CD14-positive monocyte (primary cell): ENCODE results near the gene TCL1A. TPM values are rescaled to one million over a fixed set of nuclear protein-coding genes. Genes with fewer than 3 reads are reported as not detected.

ENCODE experiments used
- DNase-seq, 3 donors: peaks; one replicate each; pipeline ENCODE4 v3.0.0-alpha.2; 2011 to 2022
- H2AFZ ChIP-seq: 2 replicates; pipeline ENCODE4 v1.6.0; 2012; ENCODE audit warnings: mild to moderate bottlenecking, low read depth, low read length, inconsistent platforms; ENCODE audit not compliant: insufficient read depth, poor library complexity, severe bottlenecking
- H3K27ac ChIP-seq, 2 donors: 1 replicate in 1 of 2; 2 replicates in 1 of 2; pipeline ENCODE4 v1.5.1; 2012 to 2013; ENCODE audit warnings: low read length in 2 of 2, control low read depth in 1 of 2, inconsistent platforms in 1 of 2, low read depth in 1 of 2, mild to moderate bottlenecking in 1 of 2
- H3K27me3 ChIP-seq, 2 donors: one replicate each; pipeline versions ENCODE4 v1.6.0 to v1.6.1; 2011 to 2013; ENCODE audit warnings: low read length in 2 of 2; ENCODE audit not compliant: control insufficient read depth in 2 of 2, insufficient read depth in 2 of 2
- H3K36me3 ChIP-seq, 2 donors: replicated peaks in 1 of 2; 1 replicate in 1 of 2; 2 replicates in 1 of 2; pipeline versions ENCODE4 v1.5.1 to v1.6.1; 2012 to 2013; ENCODE audit warnings: low read length in 2 of 2, control low read depth in 1 of 2, inconsistent platforms in 1 of 2, mild to moderate bottlenecking in 1 of 2; ENCODE audit not compliant: insufficient read depth in 2 of 2, control insufficient read depth in 1 of 2
- H3K4me1 ChIP-seq, 2 donors: 1 replicate in 1 of 2; 2 replicates in 1 of 2; pipeline versions ENCODE4 v1.5.1 to v1.6.1; 2012 to 2013; ENCODE audit warnings: low read length in 2 of 2, control low read depth in 1 of 2, inconsistent platforms in 1 of 2, mild to moderate bottlenecking in 1 of 2, moderate library complexity in 1 of 2; ENCODE audit not compliant: insufficient read depth in 2 of 2, control insufficient read depth in 1 of 2
- H3K4me2 ChIP-seq: replicated peaks from 2 replicates; pipeline ENCODE3; 2012; ENCODE audit warnings: low read length, moderate library complexity, mild to moderate bottlenecking; ENCODE audit not compliant: poor library complexity, severe bottlenecking; ENCODE audit errors: extremely low read depth
- H3K4me3 ChIP-seq, 3 experiments: fragments of 200-600 bp in 1 of 3; sonication (generic) in 1 of 3; replicated peaks in 1 of 3; 1 replicate in 2 of 3; 2 replicates in 1 of 3; pipeline ENCODE4 v1.5.1; 2011 to 2013; ENCODE audit warnings: low read length in 3 of 3, mild to moderate bottlenecking in 3 of 3, control low read depth in 2 of 3, low read depth in 2 of 3, inconsistent platforms in 1 of 3, moderate library complexity in 1 of 3
- H3K79me2 ChIP-seq: 2 replicates; pipeline ENCODE4 v1.6.0; 2012; ENCODE audit warnings: mild to moderate bottlenecking, control low read depth, inconsistent platforms, low read length, moderate library complexity; ENCODE audit not compliant: insufficient read depth
- H3K9ac ChIP-seq: 2 replicates; pipeline ENCODE4 v1.6.0; 2017; ENCODE audit warnings: low read length, mild to moderate bottlenecking; ENCODE audit not compliant: insufficient read depth, poor library complexity, severe bottlenecking
- H3K9me3 ChIP-seq, 2 donors: replicated peaks in 1 of 2; 1 replicate in 1 of 2; 2 replicates in 1 of 2; pipeline versions ENCODE4 v1.5.1 to v1.6.1; 2012 to 2013; ENCODE audit warnings: low read length in 2 of 2, control low read depth in 1 of 2; ENCODE audit not compliant: control insufficient read depth in 1 of 2, insufficient read depth in 1 of 2
- H4K20me1 ChIP-seq: 2 replicates; pipeline ENCODE4 v1.6.0; 2012; ENCODE audit warnings: mild to moderate bottlenecking, low read length, control low read depth, moderate library complexity; ENCODE audit not compliant: insufficient read depth
- H3K27ac Mint-ChIP-seq, 7 donors: one replicate each; pipeline ENCODE4 v1.8.0; 2020; ENCODE audit warnings: mild to moderate bottlenecking in 7 of 7, mixed read lengths in 7 of 7, moderate library complexity in 6 of 7, inconsistent platforms in 2 of 7
- H3K27me3 Mint-ChIP-seq, 3 donors: one replicate each; pipeline ENCODE4 v1.8.0; 2021 to 2022; ENCODE audit warnings: low read depth in 3 of 3, mild to moderate bottlenecking in 3 of 3, mixed read lengths in 3 of 3, moderate library complexity in 3 of 3, inconsistent platforms in 1 of 3
- H3K36me3 Mint-ChIP-seq, 2 donors: one replicate each; pipeline ENCODE4 v1.8.0; 2020; ENCODE audit warnings: mixed read lengths in 2 of 2, inconsistent platforms in 1 of 2, mild to moderate bottlenecking in 1 of 2
- H3K4me1 Mint-ChIP-seq: one replicate; pipeline ENCODE4 v1.8.0; 2020; ENCODE audit warnings: mild to moderate bottlenecking, mixed read lengths
- H3K4me3 Mint-ChIP-seq, 2 donors: one replicate each; pipeline ENCODE4 v1.8.0; 2020; ENCODE audit warnings: mild to moderate bottlenecking in 2 of 2, mixed read lengths in 2 of 2, moderate library complexity in 1 of 2
- H3K9me3 Mint-ChIP-seq, 7 donors: one replicate each; pipeline ENCODE4 v1.8.0; 2020 to 2022; ENCODE audit warnings: mixed read lengths in 7 of 7, mild to moderate bottlenecking in 6 of 7, moderate library complexity in 6 of 7, inconsistent platforms in 2 of 7
- WGBS: methylation state at CpG from one replicate; pipeline ENCODE4 v1.1.5; 2013; ENCODE audit warnings: missing lambda C conversion rate; ENCODE audit not compliant: insufficient coverage; 5-methylcytosine and 5-hydroxymethylcytosine counted together
- intact Hi-C, 2 donors: fragments of 100-400 bp; cut with micrococcal nuclease; formaldehyde crosslinking; loops; one replicate each; pipeline versions ENCODE4 v1.15.0 to v1.15.1; 2023
- polyA plus RNA-seq, 3 donors: library from polyadenylated mRNA; depleted of rRNA in 1 of 3; unstranded in 2 of 3; stranded (reverse) in 1 of 3; fragments of 300-500 nt in 2 of 3; fragments of >200 nt in 1 of 3; fragmentation: Illumina TruSeq in 2 of 3; gene quantifications; 1 replicate in 2 of 3; 2 replicates in 1 of 3; pipeline ENCODE4 v1.2.3, GENCODE V29; 2012 to 2021
- TF ChIP-seq, protein P1 (sequence below): fragments of 200-600 bp; IDR thresholded peaks from one replicate; pipeline ENCODE4 v1.8.0; 2022; ENCODE audit warnings: antibody characterized with exemption, mild to moderate bottlenecking

Gene TCL1A
- polyA plus RNA-seq, 3 donors, result 1.0 to 1.3 (median 1.1) TPM

DNA sequence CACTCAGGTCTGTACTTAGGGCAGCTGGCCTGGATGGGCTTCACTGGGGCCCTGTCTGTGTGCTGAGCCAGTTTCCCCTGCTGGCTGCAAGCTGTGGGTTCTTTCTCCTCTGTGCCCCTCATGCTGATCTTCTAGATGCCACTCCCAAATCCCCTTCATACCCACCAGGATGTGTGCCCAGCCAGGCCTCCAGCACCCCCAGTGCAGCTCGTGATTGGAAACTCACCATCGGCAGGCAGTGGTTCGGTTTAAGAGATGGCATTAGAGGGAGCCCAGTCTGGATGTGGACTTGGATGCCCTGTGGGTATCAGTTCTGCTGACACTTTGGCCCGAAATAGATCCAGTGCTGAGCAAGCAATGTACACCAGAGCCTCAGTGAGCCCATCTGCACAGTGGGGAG is 21.8 kb downstream of the TCL1A start:
- no peaks in the 10 kb centered on the region for H3K4me1 Mint-ChIP-seq
- intact Hi-C loops, result no loop called here
- WGBS, result 88% methylated on average over 3 of the region's 4 CpGs
- no peaks in the 10 kb centered on the region for H3K36me3 ChIP-seq
- H3K4me1 ChIP-seq, result no peaks in the 10 kb centered on the region
- no peak overlapping the region for H3K4me3 Mint-ChIP-seq
- H3K4me2 ChIP-seq, result no peak overlapping the region
- peaks cover 9 to 15% (median 12%) of the 10 kb centered on the region in 3 donors for H3K27me3 Mint-ChIP-seq
- no peak overlapping the region for H2AFZ ChIP-seq
- no peak overlapping the region for H3K9ac ChIP-seq
- H3K79me2 ChIP-seq, result no peaks in the 10 kb centered on the region
- no peaks in the 10 kb centered on the region for H3K9me3 ChIP-seq
- no peaks in the 10 kb centered on the region for H3K27me3 ChIP-seq
- DNase-seq, result no peak
- H3K27ac Mint-ChIP-seq, result no peak overlapping the region
- no peaks in the 10 kb centered on the region for H3K9me3 Mint-ChIP-seq
- H3K36me3 Mint-ChIP-seq, result no peaks in the 10 kb centered on the region
- no peaks in the 10 kb centered on the region for H4K20me1 ChIP-seq
- no peak overlapping the region for H3K27ac ChIP-seq
- TF ChIP-seq, protein P1, sequence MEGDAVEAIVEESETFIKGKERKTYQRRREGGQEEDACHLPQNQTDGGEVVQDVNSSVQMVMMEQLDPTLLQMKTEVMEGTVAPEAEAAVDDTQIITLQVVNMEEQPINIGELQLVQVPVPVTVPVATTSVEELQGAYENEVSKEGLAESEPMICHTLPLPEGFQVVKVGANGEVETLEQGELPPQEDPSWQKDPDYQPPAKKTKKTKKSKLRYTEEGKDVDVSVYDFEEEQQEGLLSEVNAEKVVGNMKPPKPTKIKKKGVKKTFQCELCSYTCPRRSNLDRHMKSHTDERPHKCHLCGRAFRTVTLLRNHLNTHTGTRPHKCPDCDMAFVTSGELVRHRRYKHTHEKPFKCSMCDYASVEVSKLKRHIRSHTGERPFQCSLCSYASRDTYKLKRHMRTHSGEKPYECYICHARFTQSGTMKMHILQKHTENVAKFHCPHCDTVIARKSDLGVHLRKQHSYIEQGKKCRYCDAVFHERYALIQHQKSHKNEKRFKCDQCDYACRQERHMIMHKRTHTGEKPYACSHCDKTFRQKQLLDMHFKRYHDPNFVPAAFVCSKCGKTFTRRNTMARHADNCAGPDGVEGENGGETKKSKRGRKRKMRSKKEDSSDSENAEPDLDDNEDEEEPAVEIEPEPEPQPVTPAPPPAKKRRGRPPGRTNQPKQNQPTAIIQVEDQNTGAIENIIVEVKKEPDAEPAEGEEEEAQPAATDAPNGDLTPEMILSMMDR, result no peak
- H3K4me3 ChIP-seq, result no peak overlapping the region

DNA sequence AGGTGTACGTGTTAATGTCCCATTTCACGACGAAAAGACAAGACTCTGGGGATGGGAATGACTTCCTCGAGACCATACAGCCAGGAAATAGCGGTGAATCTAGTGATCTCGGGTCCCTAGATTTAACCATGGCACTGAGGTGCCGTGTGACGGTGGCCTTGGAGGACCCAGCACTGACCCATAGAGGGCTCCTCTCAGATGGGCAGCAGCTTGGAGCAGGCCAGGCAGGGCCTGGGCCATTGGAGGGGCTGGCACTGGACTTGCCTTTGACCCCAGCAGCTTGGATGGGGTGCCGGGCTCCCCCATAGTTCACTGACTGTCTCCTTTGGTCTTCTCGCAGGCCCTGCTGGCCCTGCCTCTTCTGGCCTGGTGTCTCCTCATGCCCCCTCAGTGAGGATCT is 22.3 kb downstream of the TCL1A start:
- no peaks in the 10 kb centered on the region for H3K9me3 ChIP-seq
- no peak overlapping the region for H3K27ac Mint-ChIP-seq
- H3K4me1 ChIP-seq, result no peaks in the 10 kb centered on the region
- H2AFZ ChIP-seq, result no peak overlapping the region
- TF ChIP-seq, protein P1, result no peak
- no peak overlapping the region for H3K27ac ChIP-seq
- no peak overlapping the region for H3K4me2 ChIP-seq
- H3K4me3 Mint-ChIP-seq, result no peak overlapping the region
- no peaks in the 10 kb centered on the region for H3K27me3 ChIP-seq
- H3K9ac ChIP-seq, result no peak overlapping the region
- H3K4me1 Mint-ChIP-seq, result no peaks in the 10 kb centered on the region
- H3K9me3 Mint-ChIP-seq, result no peaks in the 10 kb centered on the region
- intact Hi-C loops, result no loop called here
- H3K79me2 ChIP-seq, result no peaks in the 10 kb centered on the region
- no peak for DNase-seq
- 90% methylated on average over 10 of the region's 10 CpGs for WGBS
- no peaks in the 10 kb centered on the region for H3K36me3 ChIP-seq
- H3K27me3 Mint-ChIP-seq, result peaks cover 9 to 15% (median 12%) of the 10 kb centered on the region in 3 donors
- no peak overlapping the region for H3K4me3 ChIP-seq
- no peaks in the 10 kb centered on the region for H3K36me3 Mint-ChIP-seq
- H4K20me1 ChIP-seq, result no peaks in the 10 kb centered on the region
